Tibial nerve (tissue), 4 donors: ENCODE measurements around the gene TTC12. TPM values are rescaled to one million over a fixed set of nuclear protein-coding genes. Genes with fewer than 3 reads are reported as not detected.

Experiments
- DNase-seq, 2 donors: peaks; one replicate each; pipeline ENCODE4 v3.0.0-alpha.2; 2019; ENCODE audit warnings: low spot score in 2 of 2
- H3K27ac ChIP-seq, 4 donors: fragments of 200-600 bp; sonication (generic) in 3 of 4; one replicate each; pipeline ENCODE4 v1.5.1; 2017 to 2019; ENCODE audit warnings: mild to moderate bottlenecking in 1 of 4
- H3K27me3 ChIP-seq, 2 donors: fragments of 200-600 bp; sonication (generic) in 1 of 2; one replicate each; pipeline versions ENCODE4 v1.5.1 to v1.6.0; 2017 to 2019
- H3K36me3 ChIP-seq, 3 donors: fragments of 200-600 bp; sonication (generic); one replicate each; pipeline ENCODE4 v1.5.1; 2018 to 2019
- H3K4me1 ChIP-seq, 4 donors: fragments of 200-600 bp; sonication (generic) in 3 of 4; one replicate each; pipeline ENCODE4 v1.5.1; 2017 to 2019
- H3K4me3 ChIP-seq, 4 donors: fragments of 200-600 bp; sonication (generic) in 3 of 4; one replicate each; pipeline ENCODE4 v1.5.1; 2017 to 2019; ENCODE audit warnings: mild to moderate bottlenecking in 1 of 4, moderate library complexity in 1 of 4
- H3K9me3 ChIP-seq, 4 donors: fragments of 200-600 bp; sonication (generic) in 3 of 4; one replicate each; pipeline ENCODE4 v1.5.1; 2017 to 2019
- CTCF ChIP-seq, 5 experiments: fragments of 200-600 bp in 3 of 5; fragments of 450-650 bp in 2 of 5; sonication (generic) in 3 of 5; IDR thresholded peaks; one replicate each; pipeline ENCODE4 v1.5.1; 2016 to 2019; ENCODE audit warnings: antibody characterized with exemption in 5 of 5, mild to moderate bottlenecking in 3 of 5, moderate library complexity in 2 of 5
- EP300 ChIP-seq, 2 donors: sonication (generic); formaldehyde crosslinking; IDR thresholded peaks; one replicate each; pipeline ENCODE4 v1.6.1; 2017; ENCODE audit warnings: antibody characterized with exemption in 2 of 2, mild to moderate bottlenecking in 1 of 2
- POLR2A ChIP-seq, 2 donors: fragments of 450-650 bp; IDR thresholded peaks; one replicate each; pipeline ENCODE4 v1.6.1; 2017; ENCODE audit warnings: antibody characterized with exemption in 2 of 2, mild to moderate bottlenecking in 2 of 2, moderate library complexity in 2 of 2
- WGBS, 2 donors: methylation state at CpG; one replicate each; pipeline ENCODE4 v1.1.5; 2018; 5-methylcytosine and 5-hydroxymethylcytosine counted together
- total RNA-seq, 4 donors: library from RNA; depleted of rRNA; stranded (reverse); fragments of >200 nt; gene quantifications; one replicate each; pipeline ENCODE4 v1.1.0, GENCODE V29; 2016

TTC12 gene
- total RNA-seq, 4 donors from 2014 or later, result 10.2 to 29.7 (median 23.9) TPM

- H3K9me3 ChIP-seq, result peaks cover 0 to 7% (median 0%) of the 10 kb centered on the region in 4 donors
- H3K36me3 ChIP-seq, result peaks cover 0 to 76% (median 12%) of the 10 kb centered on the region in 3 donors
- TF ChIP-seq POLR2A (IDR thresholded peaks at IDR 0.05), result no peak
- no peak for TF ChIP-seq CTCF (IDR thresholded peaks at IDR 0.05)
- no peak for TF ChIP-seq EP300 (IDR thresholded peaks at IDR 0.05)
- DNase-seq, result no peak
- H3K27me3 ChIP-seq, result no peaks in the 10 kb centered on the region
- H3K4me3 ChIP-seq, result no peak overlapping the region
- H3K4me1 ChIP-seq, result peaks cover 0 to 2% (median 0%) of the 10 kb centered on the region in 4 donors
- 91% methylated on average over 5 of the region's 5 CpGs for WGBS, 2 donors
- no peak overlapping the region for H3K27ac ChIP-seq
Observed at GRCh38 chr11:113324250-113324649, 9.9 kb downstream of the TTC12 start.

GRCh38 chr11:113329725-113330124 is 15.3 kb downstream of the TTC12 start:
- TF ChIP-seq CTCF (IDR thresholded peaks at IDR 0.05) (no peak), POLR2A (IDR thresholded peaks at IDR 0.05) (no peak), EP300 (IDR thresholded peaks at IDR 0.05) (no peak)
- no peak for DNase-seq
- H3K4me3 ChIP-seq, result no peak overlapping the region
- no peaks in the 10 kb centered on the region for H3K27me3 ChIP-seq
- peaks cover 0 to 98% (median 6%) of the 10 kb centered on the region in 3 donors for H3K36me3 ChIP-seq
- H3K4me1 ChIP-seq, result no peaks in the 10 kb centered on the region
- no peaks in the 10 kb centered on the region for H3K9me3 ChIP-seq
- H3K27ac ChIP-seq, result no peak overlapping the region
- 93 to 95% methylated on average over 2 of the region's 2 CpGs for WGBS, 2 donors

GRCh38 chr11:113331441-113331840 is 17.1 kb downstream of the TTC12 start:
- no peak for DNase-seq
- 76 to 83% methylated on average over 5 of the region's 5 CpGs for WGBS, 2 donors

GRCh38 chr11:113332023-113332422 is 17.6 kb downstream of the TTC12 start:
- peak overlapping the region in 1 of 4 donors; percentile 4 for H3K27ac ChIP-seq
- no peaks in the 10 kb centered on the region for H3K4me1 ChIP-seq
- no peaks in the 10 kb centered on the region for H3K27me3 ChIP-seq
- DNase-seq, result no peak
- TF ChIP-seq CTCF (IDR thresholded peaks at IDR 0.05) (no peak), EP300 (IDR thresholded peaks at IDR 0.05) (no peak)
- H3K9me3 ChIP-seq, result peaks cover 0 to 4% (median 0%) of the 10 kb centered on the region in 4 donors
- peaks cover 0 to 99% (median 5%) of the 10 kb centered on the region in 3 donors for H3K36me3 ChIP-seq
- WGBS, 2 donors, result 67 to 73% methylated on average over 7 of the region's 7 CpGs
- H3K4me3 ChIP-seq, result no peak overlapping the region

More at GRCh38 chr11:113331441-113331840, 17.1 kb downstream of the TTC12 start:
- TF ChIP-seq CTCF (IDR thresholded peaks at IDR 0.05) (no peak), POLR2A (IDR thresholded peaks at IDR 0.05) (no peak), EP300 (IDR thresholded peaks at IDR 0.05) (no peak)
- H3K4me1 ChIP-seq, result no peaks in the 10 kb centered on the region
- H3K4me3 ChIP-seq, result no peak overlapping the region
- H3K27ac ChIP-seq, result no peak overlapping the region
- H3K27me3 ChIP-seq, result no peaks in the 10 kb centered on the region
- peaks cover 0 to 1% (median 0%) of the 10 kb centered on the region in 4 donors for H3K9me3 ChIP-seq
- peaks cover 0 to 98% (median 5%) of the 10 kb centered on the region in 3 donors for H3K36me3 ChIP-seq

GRCh38 chr11:113332638-113333329 is 18.4 kb downstream of the TTC12 start:
- no peaks in the 10 kb centered on the region for H3K4me1 ChIP-seq
- WGBS, 2 donors, result 94 to 95% methylated on average over 6 of the region's 6 CpGs
- peaks cover 0 to 4% (median 0%) of the 10 kb centered on the region in 4 donors for H3K9me3 ChIP-seq
- peak overlapping the region in 1 of 4 donors; percentile 4 for H3K27ac ChIP-seq
- no peaks in the 10 kb centered on the region for H3K27me3 ChIP-seq
- TF ChIP-seq POLR2A (IDR thresholded peaks at IDR 0.05) (no peak), EP300 (IDR thresholded peaks at IDR 0.05) (no peak), CTCF (IDR thresholded peaks at IDR 0.05) (no peak)
- H3K36me3 ChIP-seq, result peaks cover 0 to 99% (median 5%) of the 10 kb centered on the region in 3 donors
- no peak overlapping the region for H3K4me3 ChIP-seq
- no peak for DNase-seq
